B cell (primary cell): ENCODE measurements around the gene CARMIL1. TPM values are rescaled to one million over a fixed set of nuclear protein-coding genes. Genes with fewer than 3 reads are reported as not detected.

Experiments used
- ATAC-seq: fragments of 200-7000 bp; cut with Tn5 transposase; one replicate; pipeline ENCODE4 v1.10.0; 2021; ENCODE audit warnings: low read depth, mild to moderate bottlenecking, moderate number of reproducible peaks, moderate library complexity
- CTCF ChIA-PET: fragments of 350-600 bp; sonication (Branson Sonifier 250); formaldehyde crosslinking; loops from one replicate; lab custom pipeline; 2021; ENCODE audit warnings: antibody characterized with exemption, inconsistent platforms; lab: Charles Lee
- POLR2A ChIA-PET: fragments of 350-600 bp; sonication (Branson Sonifier 250); formaldehyde crosslinking; loops from one replicate; lab custom pipeline; 2021; ENCODE audit warnings: antibody characterized with exemption; lab: Charles Lee
- DNase-seq: peaks from one replicate; pipeline ENCODE4 v3.0.0; 2013
- H2AFZ ChIP-seq: 2 replicates; pipeline ENCODE4 v1.6.1; 2012; ENCODE audit warnings: mild to moderate bottlenecking, low read depth, low read length; ENCODE audit not compliant: insufficient read depth, poor library complexity, severe bottlenecking
- H3K27ac ChIP-seq, 2 donors: 1 replicate in 1 of 2; 2 replicates in 1 of 2; pipeline ENCODE4 v1.5.1; 2012 to 2013; ENCODE audit warnings: low read length in 2 of 2, mild to moderate bottlenecking in 2 of 2, moderate library complexity in 1 of 2
- H3K27me3 ChIP-seq, 4 experiments: fragments of 200-600 bp in 1 of 4; sonication (generic) in 1 of 4; replicated peaks in 1 of 4; 1 replicate in 2 of 4; 2 replicates in 2 of 4; pipeline versions ENCODE4 v1.6.1 to v1.7.0; 2013 to 2016; ENCODE audit warnings: low read length in 3 of 4, mild to moderate bottlenecking in 2 of 4, mixed read lengths in 1 of 4, moderate library complexity in 1 of 4; ENCODE audit not compliant: insufficient read depth in 4 of 4, control insufficient read depth in 3 of 4; ENCODE audit errors: control extremely low read depth in 1 of 4
- H3K36me3 ChIP-seq, 2 experiments: replicated peaks in 1 of 2; 1 replicate in 1 of 2; 2 replicates in 1 of 2; pipeline versions ENCODE4 v1.6.1 to v1.7.1; 2013; ENCODE audit warnings: low read length in 1 of 2; ENCODE audit not compliant: insufficient read depth in 2 of 2, control insufficient read depth in 1 of 2; ENCODE audit errors: control extremely low read depth in 1 of 2, extremely low read depth in 1 of 2
- H3K4me1 ChIP-seq, 2 donors: fragments of 200-600 bp in 1 of 2; sonication (generic) in 1 of 2; 1 replicate in 1 of 2; 2 replicates in 1 of 2; pipeline versions ENCODE4 v1.5.1 to v1.6.1; 2013 to 2017; ENCODE audit warnings: low read length in 2 of 2; ENCODE audit not compliant: control insufficient read depth in 2 of 2, insufficient read depth in 2 of 2
- H3K4me2 ChIP-seq: replicated peaks from 2 replicates; pipeline ENCODE3; 2012; ENCODE audit warnings: mild to moderate bottlenecking, low read depth, low read length; ENCODE audit not compliant: poor library complexity, severe bottlenecking
- H3K4me3 ChIP-seq, 5 experiments: fragments of 200-600 bp in 1 of 5; sonication (generic) in 1 of 5; 1 replicate in 3 of 5; 2 replicates in 2 of 5; pipeline versions ENCODE4 v1.5.1 to v1.7.0; 2011 to 2016; ENCODE audit warnings: low read length in 4 of 5, mild to moderate bottlenecking in 4 of 5, low read depth in 2 of 5, control low read depth in 1 of 5, moderate library complexity in 1 of 5; ENCODE audit not compliant: insufficient read depth in 1 of 5; ENCODE audit errors: control extremely low read depth in 1 of 5, extremely low read depth in 1 of 5
- H3K79me2 ChIP-seq: fragments of 200-600 bp; sonication (generic); one replicate; pipeline ENCODE4 v1.6.0; 2016; ENCODE audit warnings: low read length; ENCODE audit not compliant: control insufficient read depth, insufficient read depth
- H3K9ac ChIP-seq: fragments of 200-600 bp; sonication (generic); 2 replicates; pipeline ENCODE4 v1.6.1; 2017; ENCODE audit warnings: mild to moderate bottlenecking, low read length, moderate library complexity
- H3K9me3 ChIP-seq, 3 donors: one replicate each; pipeline versions ENCODE4 v1.6.1 to v1.7.1; 2013; ENCODE audit warnings: low read length in 2 of 3; ENCODE audit not compliant: control insufficient read depth in 2 of 3, insufficient read depth in 1 of 3; ENCODE audit errors: control extremely low read depth in 1 of 3
- H4K20me1 ChIP-seq: 2 replicates; pipeline ENCODE4 v1.6.0; 2012; ENCODE audit warnings: mild to moderate bottlenecking, low read length; ENCODE audit not compliant: insufficient read depth, control insufficient read depth, poor library complexity, severe bottlenecking
- H3K27ac Mint-ChIP-seq: one replicate; pipeline ENCODE4 v1.8.0; 2021; ENCODE audit warnings: mixed read lengths
- H3K27me3 Mint-ChIP-seq: one replicate; pipeline ENCODE4 v1.8.0; 2021; ENCODE audit warnings: mixed read lengths
- H3K4me1 Mint-ChIP-seq: one replicate; pipeline ENCODE4 v1.8.0; 2021; ENCODE audit warnings: mixed read lengths
- H3K4me3 Mint-ChIP-seq: one replicate; pipeline ENCODE4 v1.8.0; 2021; ENCODE audit warnings: mixed read lengths
- H3K9me3 Mint-ChIP-seq: one replicate; pipeline ENCODE4 v1.8.0; 2022; ENCODE audit warnings: mixed read lengths; ENCODE audit not compliant: insufficient read depth
- CTCF ChIP-seq: fragments of 200-600 bp; IDR thresholded peaks from one replicate; pipeline ENCODE4 v1.8.0; 2022; ENCODE audit warnings: antibody characterized with exemption, mild to moderate bottlenecking
- EZH2 ChIP-seq: IDR thresholded peaks from 2 replicates; pipeline ENCODE4 v1.6.1; 2012; ENCODE audit warnings: borderline replicate concordance, low read depth, mild to moderate bottlenecking, moderate library complexity, low read length; ENCODE audit not compliant: insufficient read depth, poor library complexity, severe bottlenecking
- WGBS: methylation state at CpG from one replicate; pipeline ENCODE4 v1.1.5; 2013; ENCODE audit warnings: missing lambda C conversion rate; ENCODE audit not compliant: insufficient coverage; 5-methylcytosine and 5-hydroxymethylcytosine counted together
- intact Hi-C: fragments of 100-400 bp; cut with micrococcal nuclease; formaldehyde crosslinking; loops from one replicate; pipeline ENCODE4 v1.10.0; 2022
- polyA plus RNA-seq: library from polyadenylated mRNA; depleted of rRNA; stranded (reverse); fragments of >200 nt; gene quantifications from 2 replicates; pipeline ENCODE4 v1.2.3, GENCODE V29; 2012
- total RNA-seq, 2 donors: library from RNA; stranded (reverse); fragments of 120-200 nt in 1 of 2; gene quantifications; 1 replicate in 1 of 2; 2 replicates in 1 of 2; pipeline versions ENCODE4 v1.2.3 to v1.2.4, GENCODE V29; 2013 to 2022

Gene CARMIL1
- total and polyA plus RNA-seq, 2 donors (not counting 1 experiment from before 2014, with no cell fraction given) = 7.5 to 11.0 TPM

GRCh38 chr6:25615471-25615870 is 336.3 kb downstream of the CARMIL1 start:
- H3K27me3 Mint-ChIP-seq = no peaks in the 10 kb centered on the region
- Histone ChIP-seq H3K9me3 (no peaks in the 10 kb centered on the region), H3K4me3 (no peak overlapping the region), H3K79me2 (no peaks in the 10 kb centered on the region), H3K4me1 (peaks cover 5 to 6% of the 10 kb centered on the region in 2 donors), H4K20me1 (no peaks in the 10 kb centered on the region), H3K9ac (no peak overlapping the region), H3K4me2 (no peak overlapping the region), H3K27ac (no peak overlapping the region), H3K27me3 (no peaks in the 10 kb centered on the region), H3K36me3 (no peaks in the 10 kb centered on the region), H2AFZ (no peak overlapping the region)
- ChIA-PET POLR2A (no interaction called here), CTCF (no interaction called here)
- no peak overlapping the region for H3K4me3 Mint-ChIP-seq
- ATAC-seq = no peak
- H3K4me1 Mint-ChIP-seq = peaks cover 18% of the 10 kb centered on the region
- intact Hi-C loops = loop anchor here (5.0 kb wide), 1 partner anchor 387 kb away; no protein-coding TSS in a partner anchor
- no peaks in the 10 kb centered on the region for H3K9me3 Mint-ChIP-seq
- no peak overlapping the region for H3K27ac Mint-ChIP-seq
- no peak for DNase-seq
- no peak for TF ChIP-seq EZH2
- 100% methylated on average over 1 of the region's 1 CpG for WGBS

DNA sequence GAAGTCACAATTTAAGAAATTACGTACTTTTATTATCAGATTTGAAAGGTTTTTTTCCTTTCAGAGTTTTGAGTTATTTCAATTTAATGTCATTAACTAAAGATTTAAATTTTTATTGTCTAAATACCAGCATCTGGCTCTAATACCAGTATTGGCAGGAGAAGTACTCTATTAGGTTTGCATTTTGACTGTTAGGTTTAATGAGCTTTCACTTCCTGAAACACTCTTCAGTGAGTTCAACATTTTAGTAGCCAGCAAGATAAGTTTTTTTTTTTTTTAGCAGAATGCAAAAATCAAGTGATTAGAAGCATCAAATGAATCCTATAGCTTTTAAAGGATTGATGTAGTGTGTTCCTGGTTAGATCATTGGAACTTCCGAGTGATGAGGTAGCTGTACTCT is 338.8 kb downstream of the CARMIL1 start:
- H3K9ac ChIP-seq = no peak overlapping the region
- intact Hi-C loops = loop anchor here (5.0 kb wide), 1 partner anchor 384 kb away; no protein-coding TSS in a partner anchor
- ChIA-PET CTCF (interaction anchor here (0.7 to 1.2 kb wide), 3 partner anchors 39 to 101 kb away, joined by 3 to 4 read pairs (median 3); no protein-coding TSS in a partner anchor), POLR2A (interaction anchor here (0.6 kb wide), 1 partner anchor 753 kb away, joined by 3 read pairs; no protein-coding TSS in a partner anchor)
- ATAC-seq (no peak), DNase-seq (peak; percentile 26)
- WGBS = no CpG with 5 or more reads among the region's 2 CpGs
- H3K27me3 ChIP-seq = no peaks in the 10 kb centered on the region
- Mint-ChIP-seq H3K27me3 (no peaks in the 10 kb centered on the region), H3K4me3 (no peak overlapping the region), H3K27ac (no peak overlapping the region), H3K9me3 (no peaks in the 10 kb centered on the region), H3K4me1 (peaks cover 15% of the 10 kb centered on the region)
- no peak overlapping the region for H3K27ac ChIP-seq
- no peaks in the 10 kb centered on the region for H3K79me2 ChIP-seq
- TF ChIP-seq EZH2 (no peak), CTCF (no peak)
- H4K20me1 ChIP-seq = no peaks in the 10 kb centered on the region
- no peak overlapping the region for H3K4me3 ChIP-seq
- H3K9me3 ChIP-seq = no peaks in the 10 kb centered on the region
- H3K4me2 ChIP-seq = no peak overlapping the region
- no peak overlapping the region for H2AFZ ChIP-seq
- H3K36me3 ChIP-seq = no peaks in the 10 kb centered on the region
- H3K4me1 ChIP-seq = peaks cover 5 to 6% of the 10 kb centered on the region in 2 donors
